Thymus (tissue), 14 donors: ENCODE results near the gene CFAP210. TPM values are rescaled to one million over a fixed set of nuclear protein-coding genes. Genes with fewer than 3 reads are reported as not detected.

ENCODE experiments used
- DNase-seq, 9 donors: peaks; one replicate each; pipeline ENCODE4 v3.0.0-alpha.2; 2013; ENCODE audit warnings: low spot score in 9 of 9, low read depth in 6 of 9, missing footprints in 1 of 9
- H3K27ac ChIP-seq, 2 donors: one replicate each; pipeline ENCODE4 v1.5.1; 2013; ENCODE audit warnings: control low read depth in 1 of 2, low read depth in 1 of 2, low read length in 1 of 2, mild to moderate bottlenecking in 1 of 2, moderate library complexity in 1 of 2
- H3K27me3 ChIP-seq, 2 donors: one replicate each; pipeline ENCODE4 v1.5.1; 2013; ENCODE audit warnings: low read length in 1 of 2; ENCODE audit not compliant: control insufficient read depth in 2 of 2, insufficient read depth in 1 of 2
- H3K36me3 ChIP-seq, 2 donors: one replicate each; pipeline ENCODE4 v1.5.1; 2013; ENCODE audit warnings: low read length in 1 of 2, mild to moderate bottlenecking in 1 of 2, moderate library complexity in 1 of 2; ENCODE audit not compliant: control insufficient read depth in 2 of 2, insufficient read depth in 2 of 2
- H3K4me1 ChIP-seq, 2 donors: one replicate each; pipeline ENCODE4 v1.5.1; 2013; ENCODE audit warnings: low read length in 2 of 2; ENCODE audit not compliant: control insufficient read depth in 2 of 2, insufficient read depth in 2 of 2
- H3K4me3 ChIP-seq, 2 donors: one replicate each; pipeline ENCODE4 v1.5.1; 2013; ENCODE audit warnings: low read length in 2 of 2, control low read depth in 1 of 2, mild to moderate bottlenecking in 1 of 2
- H3K9me3 ChIP-seq, 2 donors: one replicate each; pipeline ENCODE4 v1.5.1; 2013; ENCODE audit warnings: low read length in 1 of 2, mild to moderate bottlenecking in 1 of 2; ENCODE audit not compliant: control insufficient read depth in 2 of 2, insufficient read depth in 1 of 2
- WGBS: extraction: QIAGEN DNeasy Blood & Tissue Kit; methylation state at CpG from one replicate; pipeline ENCODE4 v1.1.7; 2013; 5-methylcytosine and 5-hydroxymethylcytosine counted together
- long read RNA-seq, 10 donors: transcript quantifications; one replicate each; lab custom pipeline, GENCODE V29; 2026
- polyA plus RNA-seq: library from polyadenylated mRNA; stranded (reverse); fragments of 200-250 nt; gene quantifications from one replicate; pipeline ENCODE4 v1.2.3, GENCODE V29; 2013
- total RNA-seq: library from RNA; stranded (reverse); fragments of 120-200 nt; gene quantifications from one replicate; pipeline ENCODE4 v1.2.4, GENCODE V29; 2013
- donor health status: healthy.

CFAP210 gene
- total RNA-seq (not detected), polyA plus RNA-seq (0.21 TPM)
- long read RNA-seq, donor 1, result 0 reads
- long read RNA-seq, donor 2, result 0 reads
- long read RNA-seq, donor 3, result 0 reads
- long read RNA-seq, donor 4, result 0 reads
- long read RNA-seq, donor 5, partial matches to known transcripts, result 955 of 1,152 reads
- long read RNA-seq, donor 5, other reads (novel, unspliced or antisense), result 197 of 1,152 reads
- long read RNA-seq, donor 6, result 0 reads
- long read RNA-seq, donor 7, result 0 reads
- long read RNA-seq, donor 8, result 0 reads
- long read RNA-seq, donor 9, partial matches to known transcripts, result 8 of 8 reads
- long read RNA-seq, donor 9, other reads (novel, unspliced or antisense), result 0 of 8 reads
- long read RNA-seq, donor 10, partial matches to known transcripts, result 0 of 1 reads
- long read RNA-seq, donor 10, other reads (novel, unspliced or antisense), result 0 of 1 reads

GRCh38 chr2:169694113-169694893 is at the start of gene CFAP210, which contains the start of gene PHOSPHO2:
TSS of gene CFAP210 (minus strand) at chr2:169694405. CDS start at chr2:169694327, 78 bp downstream.
TSS of gene PHOSPHO2 (plus strand) at chr2:169694469. CDS start at chr2:169700972, 6,503 bp downstream.
- peak within 1 kb of the TSS; percentile 83 to 90 for H3K27ac ChIP-seq
- no peaks in the 10 kb centered on the region for H3K9me3 ChIP-seq
- peak; percentile 91 to 98 (median 94) for DNase-seq
- peaks cover 0 to 2% of the 10 kb centered on the region in 2 donors for H3K27me3 ChIP-seq
- peaks cover 0 to 3% of the 10 kb centered on the region in 2 donors for H3K36me3 ChIP-seq
- WGBS, result under 1% methylated on average over 63 of the region's 63 CpGs
- H3K4me1 ChIP-seq, result peaks cover 4 to 5% of the 10 kb centered on the region in 2 donors
- peak within 1 kb of the TSS; percentile 64 to 77 for H3K4me3 ChIP-seq

GRCh38 chr2:169743549-169743948 is 49.3 kb upstream of the CFAP210 start:
- no peak for DNase-seq
- Histone ChIP-seq H3K4me1 (no peaks in the 10 kb centered on the region), H3K27ac (no peak overlapping the region), H3K9me3 (no peaks in the 10 kb centered on the region), H3K27me3 (no peaks in the 10 kb centered on the region), H3K36me3 (peaks cover 5 to 13% of the 10 kb centered on the region in 2 donors), H3K4me3 (no peak overlapping the region)
- 98% methylated on average over 4 of the region's 4 CpGs for WGBS

GRCh38 chr2:169739351-169739750 is 45.1 kb upstream of the CFAP210 start:
- WGBS, result 98% methylated on average over 1 of the region's 1 CpG
- H3K36me3 ChIP-seq, result peaks cover 2 to 6% of the 10 kb centered on the region in 2 donors
- DNase-seq, result no peak
- H3K4me3 ChIP-seq, result no peak overlapping the region
- no peaks in the 10 kb centered on the region for H3K9me3 ChIP-seq
- no peak overlapping the region for H3K27ac ChIP-seq
- peaks cover 2 to 15% of the 10 kb centered on the region in 2 donors for H3K4me1 ChIP-seq
- peaks cover 0 to 2% of the 10 kb centered on the region in 2 donors for H3K27me3 ChIP-seq

- H3K27ac ChIP-seq, result no peak overlapping the region
- peaks cover 2 to 6% of the 10 kb centered on the region in 2 donors for H3K36me3 ChIP-seq
- no peak for DNase-seq
- H3K4me1 ChIP-seq, result peaks cover 3 to 15% of the 10 kb centered on the region in 2 donors
- 94% methylated on average over 4 of the region's 5 CpGs for WGBS
- no peaks in the 10 kb centered on the region for H3K9me3 ChIP-seq
- no peak overlapping the region for H3K4me3 ChIP-seq
- peaks cover 0 to 2% of the 10 kb centered on the region in 2 donors for H3K27me3 ChIP-seq
These were observed 44.5 kb upstream of the CFAP210 start for GRCh38 chr2:169738566-169739229.

GRCh38 chr2:169736902-169737301 is 42.7 kb upstream of the CFAP210 start:
- DNase-seq, result no peak
- no peak overlapping the region for H3K27ac ChIP-seq

GRCh38 chr2:169735623-169736022 is 41.4 kb upstream of the CFAP210 start:
- peaks cover 11 to 26% of the 10 kb centered on the region in 2 donors for H3K4me1 ChIP-seq
- WGBS, result 94% methylated on average over 4 of the region's 4 CpGs
- no peaks in the 10 kb centered on the region for H3K36me3 ChIP-seq
- no peak for DNase-seq
- H3K27me3 ChIP-seq, result peaks cover 0 to 8% of the 10 kb centered on the region in 2 donors
- no peak overlapping the region for H3K4me3 ChIP-seq
- H3K27ac ChIP-seq, result no peak overlapping the region
- H3K9me3 ChIP-seq, result no peaks in the 10 kb centered on the region

More at GRCh38 chr2:169736902-169737301, 42.7 kb upstream of the CFAP210 start:
- H3K4me3 ChIP-seq, result no peak overlapping the region
- WGBS, result 95% methylated on average over 5 of the region's 5 CpGs
- H3K4me1 ChIP-seq, result peaks cover 11 to 26% of the 10 kb centered on the region in 2 donors
- H3K27me3 ChIP-seq, result peaks cover 0 to 8% of the 10 kb centered on the region in 2 donors
- H3K9me3 ChIP-seq, result no peaks in the 10 kb centered on the region
- no peaks in the 10 kb centered on the region for H3K36me3 ChIP-seq

- peaks cover 11 to 26% of the 10 kb centered on the region in 2 donors for H3K4me1 ChIP-seq
- peaks cover 0 to 8% of the 10 kb centered on the region in 2 donors for H3K27me3 ChIP-seq
- H3K9me3 ChIP-seq, result no peaks in the 10 kb centered on the region
- no peaks in the 10 kb centered on the region for H3K36me3 ChIP-seq
- H3K27ac ChIP-seq, result no peak overlapping the region
- 2% methylated on average over 69 of the region's 69 CpGs for WGBS
- peak in 4 of 9 donors; percentile 15 to 43 (median 22) for DNase-seq
- H3K4me3 ChIP-seq, result peak overlapping the region; percentile 57 to 89
These were observed 40.1 kb upstream of the CFAP210 start for GRCh38 chr2:169734169-169734847.

- peak in 2 of 9 donors; percentile 18 to 34 for DNase-seq
- peaks cover 0 to 8% of the 10 kb centered on the region in 2 donors for H3K27me3 ChIP-seq
- H3K9me3 ChIP-seq, result no peaks in the 10 kb centered on the region
- no peak overlapping the region for H3K27ac ChIP-seq
- peak overlapping the region; percentile 57 to 89 for H3K4me3 ChIP-seq
- no peaks in the 10 kb centered on the region for H3K36me3 ChIP-seq
- WGBS, result 55% methylated on average over 13 of the region's 13 CpGs
- peaks cover 11 to 26% of the 10 kb centered on the region in 2 donors for H3K4me1 ChIP-seq
These were observed 38.6 kb upstream of the CFAP210 start for GRCh38 chr2:169732583-169733358.
